Left ventricle myocardium inferior (tissue), 1 donor: ENCODE data around the gene CDK14. TPM values are rescaled to one million over a fixed set of nuclear protein-coding genes. Genes with fewer than 3 reads are reported as not detected.

ENCODE experiments used
- DNase-seq: peaks from one replicate; pipeline ENCODE4 v3.0.0-alpha.2; 2020
- H3K27ac ChIP-seq: fragments of 200-600 bp; replicated peaks from 2 replicates; pipeline ENCODE4 v1.8.0; 2021
- H3K27me3 ChIP-seq: fragments of 200-600 bp; 2 replicates; pipeline ENCODE4 v1.8.0; 2021; ENCODE audit warnings: low read depth
- H3K36me3 ChIP-seq: fragments of 200-600 bp; 2 replicates; pipeline ENCODE4 v1.8.0; 2021
- H3K4me1 ChIP-seq: fragments of 200-600 bp; 2 replicates; pipeline ENCODE4 v1.8.0; 2021
- H3K4me3 ChIP-seq: fragments of 200-600 bp; 2 replicates; pipeline ENCODE4 v1.8.0; 2021; ENCODE audit warnings: mild to moderate bottlenecking, moderate library complexity
- H3K9me3 ChIP-seq: fragments of 200-600 bp; replicated peaks from 2 replicates; pipeline ENCODE4 v1.8.0; 2021
- intact Hi-C: fragments of 100-400 bp; cut with micrococcal nuclease; formaldehyde crosslinking; loops from one replicate; pipeline ENCODE4 v1.11.0; 2022
- total RNA-seq: library from RNA; stranded (reverse); fragmentation: NEBNext Ultra II Directional; extraction: Animal tissue kit (Norgen Biotek cat#: 25700); gene quantifications from one replicate; pipeline ENCODE4 v1.2.1, GENCODE V29; 2021
- TF ChIP-seq, protein P1 (sequence below): fragments of 200-600 bp; IDR thresholded peaks from 2 replicates; pipeline ENCODE4 v1.8.0; 2021; ENCODE audit warnings: antibody characterized with exemption, mild to moderate bottlenecking, borderline replicate concordance
- donor health status: DM: no; HTN: yes; CAD: no; lungs with severe emphysema.

The CDK14 gene
- total RNA-seq, 1 donor from 2014 or later: 18.7 TPM

DNA sequence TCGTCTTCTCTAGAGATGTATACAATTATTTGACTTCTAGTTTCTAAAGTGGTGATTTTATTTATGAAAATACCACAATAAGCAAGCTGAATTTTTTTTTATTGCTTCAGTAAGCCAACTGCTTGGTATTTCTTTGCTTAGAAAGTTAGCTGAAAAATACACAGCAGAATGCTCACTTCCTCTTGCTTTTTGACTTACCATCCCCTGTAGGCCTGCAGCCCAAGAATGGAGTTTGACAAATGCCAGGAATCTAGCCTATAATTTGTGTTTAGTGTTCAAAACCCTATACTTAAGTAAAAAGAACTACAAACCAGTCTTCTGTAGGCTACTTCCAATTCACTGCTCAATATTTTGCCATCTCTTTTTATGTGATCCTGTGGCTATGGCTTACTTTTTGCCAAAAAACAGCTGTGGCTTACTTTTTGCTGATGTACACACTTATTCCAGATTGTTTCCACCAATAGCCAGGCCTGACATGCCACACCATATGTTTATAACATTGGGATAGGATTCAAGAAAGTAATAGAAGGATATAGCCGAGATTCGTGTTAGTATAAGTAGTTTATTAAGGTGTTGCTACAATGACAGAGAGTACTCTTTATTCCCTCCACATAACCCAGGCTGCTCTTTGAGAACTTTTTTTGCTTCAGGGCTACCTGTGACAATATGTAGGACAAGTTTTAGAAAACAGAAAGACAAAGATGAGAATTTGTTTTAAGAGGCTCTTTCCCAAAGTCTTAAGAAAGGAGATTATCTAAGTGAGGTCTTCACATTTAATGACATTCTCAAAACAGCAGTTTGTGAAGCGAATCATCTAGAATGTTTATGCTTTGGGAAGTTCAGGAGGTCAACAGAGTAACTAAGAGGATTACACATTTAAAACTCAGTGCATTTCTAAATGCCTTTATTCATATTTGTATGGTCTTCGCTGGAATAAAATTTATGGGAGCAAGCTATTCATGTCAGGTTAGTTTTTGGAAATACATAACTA, 404.2 kb downstream of the CDK14 start:
- Histone ChIP-seq H3K4me1 (peaks cover 18% of the 10 kb centered on the region), H3K27me3 (no peaks in the 10 kb centered on the region), H3K36me3 (peaks cover 4% of the 10 kb centered on the region), H3K27ac (no peak overlapping the region), H3K4me3 (no peak overlapping the region), H3K9me3 (no peaks in the 10 kb centered on the region)
- intact Hi-C loops: no loop called here
- no peak for DNase-seq
- TF ChIP-seq, protein P1, sequence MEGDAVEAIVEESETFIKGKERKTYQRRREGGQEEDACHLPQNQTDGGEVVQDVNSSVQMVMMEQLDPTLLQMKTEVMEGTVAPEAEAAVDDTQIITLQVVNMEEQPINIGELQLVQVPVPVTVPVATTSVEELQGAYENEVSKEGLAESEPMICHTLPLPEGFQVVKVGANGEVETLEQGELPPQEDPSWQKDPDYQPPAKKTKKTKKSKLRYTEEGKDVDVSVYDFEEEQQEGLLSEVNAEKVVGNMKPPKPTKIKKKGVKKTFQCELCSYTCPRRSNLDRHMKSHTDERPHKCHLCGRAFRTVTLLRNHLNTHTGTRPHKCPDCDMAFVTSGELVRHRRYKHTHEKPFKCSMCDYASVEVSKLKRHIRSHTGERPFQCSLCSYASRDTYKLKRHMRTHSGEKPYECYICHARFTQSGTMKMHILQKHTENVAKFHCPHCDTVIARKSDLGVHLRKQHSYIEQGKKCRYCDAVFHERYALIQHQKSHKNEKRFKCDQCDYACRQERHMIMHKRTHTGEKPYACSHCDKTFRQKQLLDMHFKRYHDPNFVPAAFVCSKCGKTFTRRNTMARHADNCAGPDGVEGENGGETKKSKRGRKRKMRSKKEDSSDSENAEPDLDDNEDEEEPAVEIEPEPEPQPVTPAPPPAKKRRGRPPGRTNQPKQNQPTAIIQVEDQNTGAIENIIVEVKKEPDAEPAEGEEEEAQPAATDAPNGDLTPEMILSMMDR: no peak

- Histone ChIP-seq H3K4me3 (no peak overlapping the region), H3K36me3 (peaks cover 4% of the 10 kb centered on the region), H3K27ac (no peak overlapping the region), H3K27me3 (no peaks in the 10 kb centered on the region), H3K9me3 (no peaks in the 10 kb centered on the region), H3K4me1 (no peaks in the 10 kb centered on the region)
- intact Hi-C loops: no loop called here
- DNase-seq: no peak
- TF ChIP-seq, protein P1: no peak
Measured at GRCh38 chr7:91005024-91005423, 408.9 kb downstream of the CDK14 start.

DNA sequence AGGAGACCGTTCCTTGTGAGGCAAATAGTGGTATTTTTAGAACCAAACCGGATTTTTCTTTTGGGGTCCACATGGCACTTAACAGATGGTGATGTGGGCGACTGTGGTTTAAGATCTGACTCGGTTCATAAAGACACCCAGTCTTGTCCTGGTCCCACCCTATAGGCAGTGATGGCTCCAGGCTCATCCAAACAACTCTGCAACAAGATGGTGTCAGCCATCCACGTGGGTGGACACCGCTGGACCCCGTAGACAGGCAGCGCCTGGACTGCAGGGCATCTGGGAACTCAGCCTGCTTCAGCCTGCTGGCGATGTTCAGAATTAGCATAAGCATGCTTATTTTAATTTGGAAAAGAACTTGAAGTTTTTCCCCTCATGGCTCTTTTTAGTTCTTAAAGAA, 409.7 kb downstream of the CDK14 start:
- Histone ChIP-seq H3K27ac (no peak overlapping the region), H3K27me3 (no peaks in the 10 kb centered on the region), H3K4me3 (no peak overlapping the region), H3K9me3 (no peaks in the 10 kb centered on the region), H3K4me1 (no peaks in the 10 kb centered on the region), H3K36me3 (peaks cover 4% of the 10 kb centered on the region)
- intact Hi-C loops: no loop called here
- no peak for DNase-seq
- TF ChIP-seq, protein P1: no peak

DNA sequence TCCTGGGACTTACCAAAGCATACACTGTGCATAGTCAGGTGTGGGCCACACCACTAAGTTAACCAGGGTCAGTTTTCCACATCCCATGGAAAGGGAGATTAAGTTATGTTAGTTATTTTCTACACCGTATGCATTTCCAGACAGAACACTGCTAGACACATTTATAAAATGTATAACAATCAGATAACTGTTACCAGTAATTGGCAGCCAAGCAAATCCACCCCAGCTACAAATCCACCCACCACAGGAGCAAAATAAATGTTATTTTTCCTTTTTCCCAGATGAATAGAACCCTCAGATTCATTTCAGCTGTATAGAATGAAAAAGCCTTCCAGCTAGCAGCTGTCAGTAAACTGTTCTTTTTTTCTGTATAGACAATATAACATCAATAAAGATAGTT, 411.2 kb downstream of the CDK14 start:
- H3K4me3 ChIP-seq: no peak overlapping the region
- H3K9me3 ChIP-seq: no peaks in the 10 kb centered on the region
- H3K27me3 ChIP-seq: no peaks in the 10 kb centered on the region
- H3K27ac ChIP-seq: no peak overlapping the region
- no peaks in the 10 kb centered on the region for H3K4me1 ChIP-seq
- peaks cover 4% of the 10 kb centered on the region for H3K36me3 ChIP-seq
- intact Hi-C loops: no loop called here
- DNase-seq: no peak
- TF ChIP-seq, protein P1: no peak

GRCh38 chr7:91013078-91013477, 417.0 kb downstream of the CDK14 start:
- Histone ChIP-seq H3K4me1 (no peaks in the 10 kb centered on the region), H3K27ac (no peak overlapping the region), H3K27me3 (no peaks in the 10 kb centered on the region), H3K9me3 (no peaks in the 10 kb centered on the region), H3K4me3 (no peak overlapping the region), H3K36me3 (no peaks in the 10 kb centered on the region)
- TF ChIP-seq, protein P1: no peak
- DNase-seq: no peak
- intact Hi-C loops: no loop called here
